ENCODE data around the gene ANO6.

GRCh38 chr12:45418520-45418919 is 202.6 kb downstream of the ANO6 start:
- TF ChIP-seq, protein P1, sequence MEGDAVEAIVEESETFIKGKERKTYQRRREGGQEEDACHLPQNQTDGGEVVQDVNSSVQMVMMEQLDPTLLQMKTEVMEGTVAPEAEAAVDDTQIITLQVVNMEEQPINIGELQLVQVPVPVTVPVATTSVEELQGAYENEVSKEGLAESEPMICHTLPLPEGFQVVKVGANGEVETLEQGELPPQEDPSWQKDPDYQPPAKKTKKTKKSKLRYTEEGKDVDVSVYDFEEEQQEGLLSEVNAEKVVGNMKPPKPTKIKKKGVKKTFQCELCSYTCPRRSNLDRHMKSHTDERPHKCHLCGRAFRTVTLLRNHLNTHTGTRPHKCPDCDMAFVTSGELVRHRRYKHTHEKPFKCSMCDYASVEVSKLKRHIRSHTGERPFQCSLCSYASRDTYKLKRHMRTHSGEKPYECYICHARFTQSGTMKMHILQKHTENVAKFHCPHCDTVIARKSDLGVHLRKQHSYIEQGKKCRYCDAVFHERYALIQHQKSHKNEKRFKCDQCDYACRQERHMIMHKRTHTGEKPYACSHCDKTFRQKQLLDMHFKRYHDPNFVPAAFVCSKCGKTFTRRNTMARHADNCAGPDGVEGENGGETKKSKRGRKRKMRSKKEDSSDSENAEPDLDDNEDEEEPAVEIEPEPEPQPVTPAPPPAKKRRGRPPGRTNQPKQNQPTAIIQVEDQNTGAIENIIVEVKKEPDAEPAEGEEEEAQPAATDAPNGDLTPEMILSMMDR (IDR thresholded peaks at IDR 0.05 in 8 of 11, conservative IDR thresholded peaks at IDR 0.05 in 3 of 11): no peak
- TF ChIP-seq POLR2A (IDR thresholded peaks at IDR 0.05) (no peak), POLR2AphosphoS5 (IDR thresholded peaks at IDR 0.05) (no peak)
